ENCODE results near the gene SH3PXD2A. TPM values are rescaled to one million over a fixed set of nuclear protein-coding genes. Genes with fewer than 3 reads are reported as not detected.
"Not testable (repeated sequence)": the region's sequence is repeated elsewhere in the genome, so short reads cannot be mapped to it uniquely, and the experiment has no call there.

SH3PXD2A gene
- total RNA-seq, 2 experiments from 2014 or later = 8.6 TPM

DNA sequence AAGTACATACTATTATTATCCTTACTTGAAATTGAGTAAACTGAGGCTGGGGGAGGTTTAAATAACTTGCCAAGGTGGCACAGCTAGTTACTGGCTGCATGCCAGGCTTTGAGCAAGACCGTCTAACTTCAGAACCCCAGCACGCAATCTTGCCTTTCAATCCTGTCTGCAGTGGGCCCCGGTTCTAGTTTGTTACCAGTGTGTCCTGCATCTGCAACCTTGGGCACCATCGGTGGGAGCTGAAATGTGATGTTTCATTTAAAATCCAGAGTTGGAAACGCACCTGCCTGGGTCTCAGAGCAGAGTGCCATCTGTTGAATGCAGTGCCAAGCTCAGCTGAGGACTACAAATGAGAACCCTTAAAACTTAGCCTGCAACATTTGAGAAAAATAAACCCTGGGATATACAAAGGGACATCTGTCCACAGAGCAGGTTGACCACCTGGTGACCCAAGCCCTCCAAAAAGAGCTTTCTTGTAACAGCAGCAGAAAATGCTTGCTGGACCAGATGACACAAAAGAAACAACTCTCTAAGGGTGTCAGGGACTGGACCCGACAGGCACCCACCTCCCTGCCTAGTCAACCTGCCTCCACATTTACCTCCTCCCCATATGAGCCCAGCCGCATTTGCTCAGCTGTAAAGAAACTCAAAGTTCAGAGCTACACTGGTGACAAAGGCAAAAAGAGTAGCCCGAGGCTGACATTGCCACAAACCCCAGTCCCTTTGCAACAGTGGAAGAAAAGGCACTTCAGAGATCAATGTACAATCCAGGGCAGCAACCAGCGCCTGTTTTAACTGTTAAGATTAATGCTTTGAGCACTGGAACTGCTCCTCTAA is 1.7 kb downstream of the SH3PXD2A start:
- CTCF ChIA-PET = interaction anchor here (1.3 to 5.1 kb wide), 2 partner anchors 80 to 142 kb away, joined by 3 to 46 read pairs; no protein-coding TSS in a partner anchor
- POLR2A ChIA-PET = interaction anchor here (0.7 kb wide), 1 partner anchor 90 kb away, joined by 3 read pairs; no protein-coding TSS in a partner anchor

- POLR2A ChIA-PET = no interaction called here
- CTCF ChIA-PET = no interaction called here
Measured at GRCh38 chr10:103852856-103853255, 2.5 kb downstream of the SH3PXD2A start.

- ChIA-PET POLR2A (no interaction called here), CTCF (interaction anchor here (1.2 kb wide), 1 partner anchor 9 kb away, joined by 3 read pairs; no protein-coding TSS in a partner anchor)
Measured at GRCh38 chr10:103852189-103852711, 3.1 kb downstream of the SH3PXD2A start.

GRCh38 chr10:103851261-103851660 is 4.1 kb downstream of the SH3PXD2A start:
- ChIA-PET POLR2A (no interaction called here), CTCF (interaction anchor here (0.7 to 1.2 kb wide), 2 partner anchors 8 to 263 kb away, joined by 3 read pairs; no protein-coding TSS in a partner anchor)

DNA sequence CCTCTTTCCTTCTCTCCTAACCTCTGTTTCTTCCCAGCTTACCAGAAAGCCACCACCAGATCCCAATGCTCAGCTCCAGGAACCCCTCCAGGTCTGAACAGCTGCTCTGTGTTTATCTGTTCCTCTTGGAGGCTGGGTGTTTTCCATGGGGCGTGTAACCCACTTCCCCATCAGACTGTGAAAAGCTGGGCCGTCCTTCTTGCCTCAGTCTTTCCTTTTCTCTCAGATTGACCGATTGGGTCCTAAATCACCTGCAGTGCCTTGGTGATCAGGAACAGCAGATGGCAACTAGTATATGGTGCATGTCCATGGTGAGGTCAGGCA is 4.8 kb downstream of the SH3PXD2A start:
- CTCF ChIA-PET = no interaction called here
- POLR2A ChIA-PET = no interaction called here

DNA sequence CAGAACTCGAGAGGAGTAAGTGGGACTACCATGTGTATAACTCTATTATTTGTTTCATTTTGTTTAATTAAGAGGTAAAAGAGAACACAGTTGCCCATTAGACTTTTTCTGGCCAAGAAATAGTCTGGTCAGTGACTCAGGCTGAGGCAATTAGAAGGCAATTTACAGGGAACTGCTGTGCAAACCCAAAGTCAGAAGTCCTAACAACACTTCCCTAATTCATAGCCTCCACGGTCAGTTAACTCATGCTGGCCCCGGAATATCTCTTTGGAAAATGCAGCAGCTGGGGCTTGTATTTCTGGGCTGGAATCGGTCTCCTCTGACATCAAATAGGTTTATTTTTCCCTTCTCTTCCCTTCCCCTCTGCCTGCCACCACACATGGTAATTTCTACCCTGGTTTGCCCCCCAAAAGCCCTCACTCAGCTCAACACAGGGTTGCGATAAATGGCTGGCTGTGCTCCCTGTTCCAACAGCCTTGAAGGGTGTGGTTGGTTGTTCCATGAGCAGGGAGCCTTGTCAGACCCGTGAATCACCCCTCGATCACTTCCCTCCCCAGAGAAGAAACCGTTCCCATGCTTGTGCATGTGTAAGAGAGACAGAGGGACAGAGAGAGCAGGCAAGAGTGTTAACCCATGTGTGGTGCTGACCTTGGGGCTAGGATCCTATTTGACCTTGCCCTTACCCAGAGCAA is 5.3 kb downstream of the SH3PXD2A start:
- POLR2A ChIA-PET = no interaction called here

DNA sequence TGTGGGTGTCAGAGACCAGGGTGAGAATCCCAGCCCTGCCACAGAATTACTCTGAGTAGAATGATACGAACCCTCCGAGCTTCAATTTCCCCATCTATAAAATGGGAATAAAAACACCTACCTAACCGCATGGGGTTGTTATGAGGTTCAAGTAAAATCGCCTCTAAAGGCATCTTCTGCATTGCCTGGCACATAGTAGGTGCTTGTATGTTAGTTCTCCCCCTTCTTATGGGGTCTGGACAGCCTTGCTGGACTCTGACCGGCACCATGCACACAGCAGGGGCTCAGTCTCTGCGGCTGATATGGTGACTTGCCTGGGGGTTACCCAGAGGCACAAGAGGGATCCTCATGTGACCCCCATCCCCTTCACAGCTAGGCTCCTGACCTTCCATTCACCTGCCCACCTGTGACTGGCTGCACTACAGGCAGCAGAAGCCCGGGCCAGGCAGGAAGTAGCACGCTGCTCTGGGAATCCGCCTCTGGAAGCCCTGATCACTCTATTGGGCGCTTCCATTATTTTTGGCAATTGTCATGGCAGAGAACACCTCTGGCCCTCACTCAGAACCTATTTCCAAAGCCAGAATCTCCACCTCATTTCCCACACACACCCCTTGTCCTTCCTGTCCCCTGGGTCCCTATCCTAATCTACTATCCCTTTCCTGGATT is 6.0 kb downstream of the SH3PXD2A start:
- POLR2A ChIA-PET = no interaction called here

More for the DNA sequence above, 5.3 kb downstream of the SH3PXD2A start:
- CTCF ChIA-PET = no interaction called here

GRCh38 chr10:103847909-103848468 is 7.4 kb downstream of the SH3PXD2A start:
- ChIA-PET CTCF (interaction anchor here (0.5 to 2.0 kb wide), 6 partner anchors 9 to 207 kb away, joined by 3 to 9 read pairs (median 4); no protein-coding TSS in a partner anchor), POLR2A (no interaction called here)

More for the DNA sequence above, 6.0 kb downstream of the SH3PXD2A start:
- CTCF ChIA-PET = interaction anchor here (0.8 to 1.6 kb wide), 2 partner anchors 137 to 163 kb away, joined by 3 to 5 read pairs; no protein-coding TSS in a partner anchor

DNA sequence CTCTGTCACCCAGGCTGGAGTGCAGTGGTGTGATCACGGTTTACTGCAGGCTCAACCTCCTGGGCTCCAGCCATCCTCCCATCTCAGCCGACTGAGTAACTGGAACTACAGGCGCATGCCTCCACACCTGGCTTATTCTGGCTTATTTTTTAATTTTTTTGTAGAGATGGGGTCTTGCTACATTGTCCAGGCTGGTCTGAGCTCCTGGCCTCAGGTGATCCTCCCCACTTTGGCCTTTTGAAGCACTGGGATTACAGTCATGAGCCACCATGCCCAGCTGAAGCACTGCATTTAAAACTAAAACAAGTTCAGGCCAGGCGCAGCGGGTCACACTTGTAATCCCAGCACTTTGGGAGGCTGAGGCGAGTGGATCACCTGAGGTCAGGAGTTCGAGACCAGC is 8.0 kb downstream of the SH3PXD2A start:
- POLR2A ChIA-PET = no interaction called here
- CTCF ChIA-PET = interaction anchor here (1.5 to 2.0 kb wide), 2 partner anchors 9 to 134 kb away, joined by 6 to 9 read pairs; no protein-coding TSS in a partner anchor

DNA sequence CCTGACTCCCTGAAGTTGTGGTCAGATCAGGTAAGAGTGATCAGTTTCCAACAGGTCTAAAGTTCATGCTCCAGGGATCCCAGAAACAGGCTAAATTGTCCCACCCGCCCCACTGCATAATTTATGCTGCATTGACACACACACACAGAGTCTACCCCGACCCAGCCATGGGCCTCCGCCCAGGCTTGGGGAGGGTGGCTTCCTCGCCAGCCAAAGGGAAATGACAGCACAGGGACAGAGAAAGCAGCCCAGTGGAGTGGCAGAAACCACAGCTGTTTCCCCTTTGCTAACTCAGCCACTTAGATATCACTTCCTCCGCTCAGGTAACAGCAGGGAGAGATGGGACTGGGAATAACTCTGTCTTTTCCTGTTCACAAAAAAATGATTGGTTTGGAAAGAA is 9.4 kb downstream of the SH3PXD2A start:
- POLR2A ChIA-PET = no interaction called here
- CTCF ChIA-PET = interaction anchor here (1.5 kb wide), 1 partner anchor 133 kb away, joined by 6 read pairs; no protein-coding TSS in a partner anchor

GRCh38 chr10:103845346-103845745 is 10.0 kb downstream of the SH3PXD2A start:
- CTCF ChIA-PET, POLR2A ChIA-PET: not testable (repeated sequence)

GRCh38 chr10:103843854-103844570 is 11.4 kb downstream of the SH3PXD2A start:
- CTCF ChIA-PET = interaction anchor here (1.1 to 1.5 kb wide), 2 partner anchors 7 to 131 kb away, joined by 3 to 8 read pairs; no protein-coding TSS in a partner anchor
- POLR2A ChIA-PET = interaction anchor here (0.7 kb wide), 1 partner anchor 195 kb away, joined by 3 read pairs; no protein-coding TSS in a partner anchor

GRCh38 chr10:103843045-103843444 is 12.3 kb downstream of the SH3PXD2A start:
- POLR2A ChIA-PET = no interaction called here
- CTCF ChIA-PET = interaction anchor here (1.1 to 1.5 kb wide), 2 partner anchors 8 to 130 kb away, joined by 3 to 8 read pairs; no protein-coding TSS in a partner anchor

- CTCF ChIA-PET = interaction anchor here (1.1 to 1.5 kb wide), 2 partner anchors 9 to 130 kb away, joined by 3 to 8 read pairs; no protein-coding TSS in a partner anchor
- POLR2A ChIA-PET = no interaction called here
Measured at GRCh38 chr10:103842605-103843004, 12.8 kb downstream of the SH3PXD2A start.

DNA sequence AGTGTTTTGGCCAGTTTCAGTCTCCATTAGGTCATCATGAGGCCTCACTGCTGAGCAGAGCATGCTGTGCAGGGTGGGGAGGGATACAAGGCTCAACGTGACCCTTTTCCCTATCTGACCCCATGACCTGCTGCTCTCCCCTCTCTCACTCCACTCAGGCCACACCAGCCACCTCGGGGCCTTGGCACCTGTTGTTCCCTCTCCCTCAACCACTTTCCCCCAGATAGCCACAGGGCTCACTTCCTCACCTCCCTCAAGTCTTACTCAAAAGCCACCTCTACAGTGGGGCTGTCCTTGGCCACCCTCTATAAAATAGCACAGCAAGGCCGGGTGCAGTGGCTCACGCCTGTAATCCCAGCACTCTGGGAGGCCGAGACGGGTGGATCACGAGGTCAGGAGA is 13.9 kb downstream of the SH3PXD2A start:
- CTCF ChIA-PET = no interaction called here
- POLR2A ChIA-PET = no interaction called here

DNA sequence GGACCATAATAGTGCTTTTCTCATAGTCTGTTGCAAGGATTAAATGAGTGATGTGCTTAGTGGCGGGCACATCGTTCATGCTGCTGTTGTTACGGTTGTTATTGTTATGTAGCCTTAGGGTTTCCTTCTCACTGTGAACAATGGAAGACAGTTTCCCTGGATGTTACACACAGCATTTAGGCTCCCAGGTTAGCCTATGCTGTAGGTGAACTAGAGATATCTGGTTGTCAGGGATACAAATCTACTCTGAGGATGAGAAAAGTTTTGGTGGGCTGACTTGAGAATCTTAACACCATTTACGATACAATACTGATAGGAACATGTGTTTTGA is 14.7 kb downstream of the SH3PXD2A start:
- POLR2A ChIA-PET = no interaction called here
- CTCF ChIA-PET = no interaction called here

- CTCF ChIA-PET = interaction anchor here (0.6 kb wide), 1 partner anchor 117 kb away, joined by 3 read pairs; no protein-coding TSS in a partner anchor
- POLR2A ChIA-PET = no interaction called here
Measured at GRCh38 chr10:103839872-103840739, 15.3 kb downstream of the SH3PXD2A start.

GRCh38 chr10:103839519-103839871 is 15.9 kb downstream of the SH3PXD2A start:
- ChIA-PET CTCF (interaction anchor here (0.6 kb wide), 1 partner anchor 116 kb away, joined by 3 read pairs; no protein-coding TSS in a partner anchor), POLR2A (no interaction called here)
